ENCODE measurements around the gene PCNX3.

The PCNX3 gene

DNA sequence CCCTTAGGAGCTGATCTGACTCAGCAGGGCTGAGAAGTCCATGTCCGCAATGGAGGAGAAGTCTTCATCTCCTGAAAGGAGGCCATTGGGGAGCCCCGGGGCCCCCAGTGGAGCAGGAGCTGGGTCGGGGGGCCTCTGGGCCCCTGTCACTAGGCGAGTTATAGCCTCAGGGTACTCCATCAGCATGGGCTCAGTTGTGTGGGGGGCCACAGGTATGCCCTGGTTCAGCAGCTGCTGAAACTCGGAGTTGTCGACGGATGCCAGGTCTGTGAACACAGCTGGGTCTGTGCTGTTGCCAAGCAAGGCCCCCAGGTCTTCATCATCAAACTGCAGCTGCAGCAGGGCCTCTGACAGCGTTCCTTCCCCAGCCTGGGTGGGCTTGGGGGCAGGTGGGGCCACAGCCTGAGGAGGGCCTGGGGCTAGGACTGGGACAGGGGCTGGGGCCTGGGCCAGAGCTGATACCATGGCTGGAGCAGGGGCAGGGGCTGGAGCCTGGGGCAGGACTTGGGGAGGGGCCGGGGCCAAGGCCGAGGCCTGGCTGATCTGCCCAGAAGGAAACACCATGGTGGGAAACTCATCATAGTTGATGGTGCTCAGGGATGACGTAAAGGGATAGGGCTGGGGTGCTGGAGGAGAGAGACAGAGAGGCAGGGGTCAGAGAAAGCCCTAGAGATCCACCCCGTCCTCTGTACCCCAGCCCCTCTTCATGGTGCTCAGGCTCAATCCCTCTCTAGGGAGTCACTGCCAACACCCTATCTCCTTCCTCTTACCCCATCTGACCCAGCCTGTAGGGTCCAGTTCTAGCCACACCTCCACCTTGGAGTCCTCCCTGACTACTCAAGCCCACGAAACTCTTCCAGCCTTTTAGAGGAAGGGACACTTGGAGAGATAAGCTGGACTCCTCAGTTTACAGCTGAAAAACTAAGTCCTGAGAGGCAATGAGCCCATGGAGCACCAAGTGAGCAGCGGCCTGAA lies 39.1 kb downstream of the PCNX3 start:
- no peak for TF ChIP-seq CTCF (conservative IDR thresholded peaks at IDR 0.05)
- peak overlapping the region; percentile 99 for H3K27ac ChIP-seq

DNA sequence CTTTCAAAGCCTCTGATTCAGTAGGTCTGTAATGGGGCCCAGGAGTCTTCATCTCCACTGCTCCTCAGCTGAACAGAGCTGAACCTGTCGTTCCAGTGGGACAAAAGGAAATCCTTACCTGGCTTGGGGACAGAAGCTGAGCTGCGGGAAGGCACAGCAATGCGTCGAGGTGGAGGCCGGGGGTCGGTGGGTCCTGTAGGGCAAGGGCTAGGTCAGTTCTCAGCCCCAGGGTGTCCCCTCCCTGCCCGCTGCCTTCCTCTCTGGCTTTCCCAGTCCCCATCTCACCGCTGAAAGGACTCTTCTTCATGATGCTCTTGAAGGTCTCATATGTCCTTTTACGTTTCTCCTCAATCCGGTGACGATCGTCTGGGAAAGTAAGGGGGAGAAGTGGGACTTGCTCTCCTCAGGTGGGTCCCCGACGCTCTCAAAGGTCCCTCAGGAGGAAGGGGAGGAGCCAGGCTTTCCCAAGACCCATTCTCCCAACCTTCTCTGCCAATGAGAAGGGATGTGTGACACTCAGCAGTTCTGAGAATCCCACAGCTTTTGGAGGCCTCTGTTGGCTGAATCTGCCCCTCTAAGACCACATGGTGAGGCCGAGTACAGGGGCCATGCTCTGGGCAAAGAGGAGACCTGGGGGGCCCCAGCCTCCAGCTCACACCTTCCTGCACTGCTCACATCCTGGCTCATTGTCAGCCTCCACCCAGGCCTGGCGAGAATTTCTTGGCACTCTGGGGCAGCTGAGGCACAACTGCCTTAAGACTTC lies 40.2 kb downstream of the PCNX3 start:
- no peak for TF ChIP-seq CTCF (conservative IDR thresholded peaks at IDR 0.05)
- peak overlapping the region; percentile 99 for H3K27ac ChIP-seq

GRCh38 chr11:65657426-65657825 lies 41.9 kb downstream of the PCNX3 start:
- TF ChIP-seq CTCF (conservative IDR thresholded peaks at IDR 0.05): no peak
- no peak overlapping the region for H3K27ac ChIP-seq

- no peak for TF ChIP-seq CTCF (conservative IDR thresholded peaks at IDR 0.05)
- H3K27ac ChIP-seq: no peak overlapping the region
Measured at GRCh38 chr11:65658174-65659021, 42.8 kb downstream of the PCNX3 start.

GRCh38 chr11:65660038-65660437 lies 44.5 kb downstream of the PCNX3 start:
- TF ChIP-seq CTCF (conservative IDR thresholded peaks at IDR 0.05): no peak
- peak overlapping the region; percentile 99; the same call in 1 of the 2 replicates for H3K27ac ChIP-seq

- peak overlapping the region; percentile 99; the same call in 1 of the 2 replicates for H3K27ac ChIP-seq
Measured at GRCh38 chr11:65660908-65661307, 45.3 kb downstream of the PCNX3 start.

DNA sequence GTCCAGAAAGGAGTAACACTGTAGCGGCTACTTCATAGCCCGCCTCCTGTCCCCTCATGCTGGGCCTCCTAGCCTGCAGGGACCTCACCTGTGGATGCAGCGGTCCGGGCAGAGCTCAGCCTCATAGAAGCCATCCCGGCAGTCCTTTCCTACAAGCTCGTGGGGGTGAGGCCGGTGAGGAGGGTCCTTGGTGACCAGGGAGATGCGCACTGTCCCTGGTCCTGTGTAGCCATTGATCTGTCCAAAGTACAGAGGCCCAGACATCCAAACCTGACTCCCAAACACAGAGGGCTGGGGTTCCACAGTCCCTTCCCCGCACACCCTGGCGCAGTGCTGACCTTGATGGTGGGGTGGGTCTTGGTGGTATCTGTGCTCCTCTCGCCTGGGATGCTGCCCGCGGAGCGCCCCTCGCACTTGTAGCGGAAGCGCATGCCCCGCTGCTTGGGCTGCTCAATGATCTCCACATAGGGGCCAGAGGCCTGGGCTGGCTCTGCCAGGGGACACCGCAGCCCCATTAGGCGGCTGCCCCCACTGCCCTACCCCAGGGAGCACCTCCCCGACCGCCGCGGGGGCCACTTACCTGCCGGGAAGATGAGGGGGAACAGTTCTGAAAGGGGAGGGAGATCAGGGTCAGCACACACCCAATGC lies 46.1 kb downstream of the PCNX3 start:
- peak overlapping the region; percentile 99 for H3K27ac ChIP-seq
- no peak for TF ChIP-seq CTCF (conservative IDR thresholded peaks at IDR 0.05)

Data from VCaP (cell line).